H9 (cell line): ENCODE measurements around the gene HSP90B1. TPM values are rescaled to one million over a fixed set of nuclear protein-coding genes. Genes with fewer than 3 reads are reported as not detected.

Source experiments
- DNase-seq: peaks from one replicate; pipeline ENCODE4 v3.0.0-alpha.2; 2017
- H2AFZ ChIP-seq: one replicate; pipeline ENCODE4 v1.6.1; 2013; ENCODE audit warnings: mild to moderate bottlenecking, low read length, control low read depth, moderate library complexity
- H2AK5ac ChIP-seq: 2 replicates; pipeline ENCODE4 v1.6.1; 2013; ENCODE audit warnings: low read length, control low read depth, mixed read lengths; ENCODE audit not compliant: insufficient read length
- H2BK120ac ChIP-seq: one replicate; pipeline ENCODE4 v1.6.1; 2013; ENCODE audit warnings: low read depth, mild to moderate bottlenecking, low read length, control low read depth, inconsistent platforms; ENCODE audit not compliant: poor library complexity, severe bottlenecking
- H2BK12ac ChIP-seq: 2 replicates; pipeline ENCODE4 v1.6.1; 2013; ENCODE audit warnings: low read length, control low read depth, mixed read lengths, low read depth; ENCODE audit not compliant: insufficient read length
- H2BK15ac ChIP-seq: 2 replicates; pipeline ENCODE4 v1.6.1; 2013; ENCODE audit warnings: low read depth, low read length, control low read depth
- H2BK20ac ChIP-seq: one replicate; pipeline ENCODE4 v1.6.1; 2013; ENCODE audit warnings: low read depth, mild to moderate bottlenecking, low read length, control low read depth, inconsistent platforms; ENCODE audit not compliant: poor library complexity, severe bottlenecking
- H2BK5ac ChIP-seq: 2 replicates; pipeline ENCODE4 v1.6.1; 2013; ENCODE audit warnings: low read length, control low read depth, mixed read lengths; ENCODE audit not compliant: insufficient read length
- H3K14ac ChIP-seq: 2 replicates; pipeline ENCODE4 v1.6.1; 2013; ENCODE audit warnings: low read length, control low read depth; ENCODE audit not compliant: insufficient read depth
- H3K18ac ChIP-seq: 2 replicates; pipeline ENCODE4 v1.6.1; 2013; ENCODE audit warnings: low read depth, mild to moderate bottlenecking, mixed read lengths, low read length, control low read depth; ENCODE audit not compliant: insufficient read length
- H3K23ac ChIP-seq: 2 replicates; pipeline ENCODE4 v1.6.1; 2013; ENCODE audit warnings: low read length, control low read depth, mixed read lengths, low read depth; ENCODE audit not compliant: insufficient read length
- H3K23me2 ChIP-seq: 2 replicates; pipeline ENCODE4 v1.6.1; 2013; ENCODE audit warnings: low read depth, mild to moderate bottlenecking, mixed read lengths, low read length, control low read depth; ENCODE audit not compliant: insufficient read length, poor library complexity, severe bottlenecking
- H3K27ac ChIP-seq: 2 replicates; pipeline ENCODE4 v1.5.1; 2013; ENCODE audit warnings: low read length, control low read depth, mixed read lengths, low read depth; ENCODE audit not compliant: insufficient read length
- H3K27me3 ChIP-seq: 2 replicates; pipeline ENCODE4 v1.6.1; 2013; ENCODE audit warnings: low read length, control low read depth, inconsistent platforms; ENCODE audit not compliant: insufficient read depth
- H3K4ac ChIP-seq: 2 replicates; pipeline ENCODE4 v1.6.1; 2013; ENCODE audit warnings: low read depth, mild to moderate bottlenecking, control low read depth, inconsistent platforms, low read length, moderate library complexity
- H3K4me1 ChIP-seq: 2 replicates; pipeline ENCODE4 v1.6.1; 2013; ENCODE audit warnings: low read length, control low read depth, inconsistent platforms; ENCODE audit not compliant: insufficient read depth
- H3K4me2 ChIP-seq: 2 replicates; pipeline ENCODE4 v1.6.1; 2013; ENCODE audit warnings: low read length, control low read depth, mixed read lengths; ENCODE audit not compliant: insufficient read length, insufficient read depth
- H3K56ac ChIP-seq: 2 replicates; pipeline ENCODE4 v1.6.1; 2013; ENCODE audit warnings: low read depth, mild to moderate bottlenecking, mixed read lengths, low read length, control low read depth; ENCODE audit not compliant: insufficient read length
- H3K79me1 ChIP-seq: 2 replicates; pipeline ENCODE4 v1.6.1; 2013; ENCODE audit warnings: low read depth, mild to moderate bottlenecking, moderate library complexity, low read length, control low read depth, inconsistent platforms; ENCODE audit not compliant: insufficient read depth, poor library complexity, severe bottlenecking
- H3K79me2 ChIP-seq: 2 replicates; pipeline ENCODE4 v1.6.1; 2013; ENCODE audit warnings: low read length, control low read depth, inconsistent platforms; ENCODE audit not compliant: insufficient read depth
- H3K9ac ChIP-seq: 2 replicates; pipeline ENCODE4 v1.6.1; 2013; ENCODE audit warnings: low read length, control low read depth, mixed read lengths; ENCODE audit not compliant: insufficient read length; ENCODE audit errors: extremely low read depth
- H3K9me3 ChIP-seq: one replicate; pipeline ENCODE4 v1.6.1; 2013; ENCODE audit warnings: low read depth, low read length, inconsistent platforms; ENCODE audit not compliant: control insufficient read depth
- H3T11ph ChIP-seq: one replicate; pipeline ENCODE4 v1.6.1; 2013; ENCODE audit warnings: mild to moderate bottlenecking, low read length, control low read depth, inconsistent platforms
- H4K20me1 ChIP-seq: one replicate; pipeline ENCODE4 v1.6.1; 2013; ENCODE audit not compliant: control insufficient read depth, insufficient read length, insufficient read depth
- H4K5ac ChIP-seq: 2 replicates; pipeline ENCODE4 v1.6.1; 2013; ENCODE audit warnings: low read depth, mild to moderate bottlenecking, mixed read lengths, low read length, control low read depth; ENCODE audit not compliant: insufficient read length
- H4K8ac ChIP-seq: replicated peaks from 2 replicates; pipeline ENCODE4 v1.6.1; 2013; ENCODE audit warnings: low read length, control low read depth, mixed read lengths, low read depth; ENCODE audit not compliant: insufficient read length
- H4K91ac ChIP-seq: 2 replicates; pipeline ENCODE4 v1.6.1; 2013; ENCODE audit warnings: low read depth, mild to moderate bottlenecking, moderate library complexity, mixed read lengths, low read length, control low read depth; ENCODE audit not compliant: insufficient read length
- H3K27ac Mint-ChIP-seq, 3 experiments: 2 replicates in 2 of 3; 3 replicates in 1 of 3; pipeline ENCODE4 v1.8.0; 2020 to 2021; ENCODE audit warnings: mixed read lengths in 3 of 3, mild to moderate bottlenecking in 1 of 3, moderate library complexity in 1 of 3
- H3K27me3 Mint-ChIP-seq: 2 replicates; pipeline ENCODE4 v1.8.0; 2021; ENCODE audit warnings: low read depth, mild to moderate bottlenecking, moderate library complexity, mixed read lengths
- H3K36me3 Mint-ChIP-seq, 3 experiments: 2 replicates in 2 of 3; 3 replicates in 1 of 3; pipeline ENCODE4 v1.8.0; 2020 to 2021; ENCODE audit warnings: low read depth in 3 of 3, mixed read lengths in 3 of 3; ENCODE audit not compliant: insufficient read depth in 1 of 3
- H3K4me1 Mint-ChIP-seq, 2 experiments: 2 replicates each; pipeline ENCODE4 v1.8.0; 2020; ENCODE audit warnings: mixed read lengths in 2 of 2
- H3K4me3 Mint-ChIP-seq, 2 experiments: 2 replicates in 1 of 2; 3 replicates in 1 of 2; pipeline ENCODE4 v1.8.0; 2020 to 2021; ENCODE audit warnings: mild to moderate bottlenecking in 2 of 2, mixed read lengths in 2 of 2, moderate library complexity in 1 of 2
- H3K9me3 Mint-ChIP-seq, 2 experiments: 2 replicates in 1 of 2; 3 replicates in 1 of 2; pipeline ENCODE4 v1.8.0; 2020; ENCODE audit warnings: mild to moderate bottlenecking in 2 of 2, mixed read lengths in 2 of 2, moderate library complexity in 1 of 2
- WGBS: extraction: QIAGEN DNeasy Blood & Tissue Kit; methylation state at CpG from one replicate; pipeline ENCODE4 v1.1.7; 2013; ENCODE audit warnings: missing lambda C conversion rate, low lambda C conversion rate, mixed read lengths; ENCODE audit not compliant: insufficient read length; ENCODE audit errors: extremely low coverage; 5-methylcytosine and 5-hydroxymethylcytosine counted together
- total RNA-seq: library from RNA; stranded (reverse); gene quantifications from 2 replicates; pipeline ENCODE4 v1.2.1, GENCODE V29; 2021
- TF ChIP-seq, protein P1 (sequence below): fragments of 200-600 bp; sonication (generic); conservative IDR thresholded peaks from 3 replicates; pipeline ENCODE4 v1.8.0; 2021; ENCODE audit warnings: antibody characterized with exemption, mild to moderate bottlenecking

HSP90B1 gene
- total RNA-seq, 1 experiment from 2014 or later, result 737 TPM

DNA sequence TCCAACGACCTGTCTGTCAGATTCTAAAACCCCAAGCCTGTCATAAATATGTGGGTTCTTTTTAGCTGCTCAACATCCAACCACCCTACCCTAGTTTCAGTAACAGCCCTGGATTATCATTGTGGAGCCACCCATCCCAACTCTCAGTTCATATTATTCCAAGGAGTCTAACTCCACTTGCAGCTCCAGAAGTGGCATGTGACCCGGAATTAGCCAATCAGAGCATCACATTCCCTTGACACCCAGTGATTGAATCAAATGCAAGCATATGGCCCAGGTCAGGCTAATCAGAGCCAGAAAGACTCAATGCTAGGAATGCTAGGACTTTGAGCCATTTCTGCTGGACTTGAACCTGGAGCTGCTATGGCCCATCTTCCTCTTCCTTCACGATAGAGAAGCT is 17.1 kb upstream of the HSP90B1 start:
- Histone ChIP-seq H2AFZ (no peak overlapping the region), H3K79me2 (no peaks in the 10 kb centered on the region), H2AK5ac (no peak overlapping the region), H3K9me3 (no peaks in the 10 kb centered on the region), H3K18ac (no peak overlapping the region), H3K4me1 (peaks cover 4% of the 10 kb centered on the region; the same call in 1 of the 2 replicates), H4K91ac (no peak overlapping the region), H2BK120ac (no peak overlapping the region), H3K4me2 (no peak overlapping the region), H3K27me3 (no peaks in the 10 kb centered on the region), H4K8ac (no peak overlapping the region), H3K23me2 (no peaks in the 10 kb centered on the region), H3K56ac (no peak overlapping the region), H3K4ac (no peak overlapping the region), H4K20me1 (no peaks in the 10 kb centered on the region), H3K23ac (no peak overlapping the region), H3T11ph (no peak overlapping the region), H2BK20ac (no peak overlapping the region), H3K79me1 (no peaks in the 10 kb centered on the region), H2BK15ac (no peak overlapping the region), H2BK5ac (no peak overlapping the region), H3K9ac (no peak overlapping the region), H3K14ac (no peak overlapping the region), H2BK12ac (no peak overlapping the region), H3K27ac (no peak overlapping the region), H4K5ac (no peak overlapping the region)
- no peak for DNase-seq
- peaks cover 5 to 11% of the 10 kb centered on the region in 2 experiments; a peak in 3 of 4 replicates for H3K4me1 Mint-ChIP-seq
- TF ChIP-seq, protein P1, sequence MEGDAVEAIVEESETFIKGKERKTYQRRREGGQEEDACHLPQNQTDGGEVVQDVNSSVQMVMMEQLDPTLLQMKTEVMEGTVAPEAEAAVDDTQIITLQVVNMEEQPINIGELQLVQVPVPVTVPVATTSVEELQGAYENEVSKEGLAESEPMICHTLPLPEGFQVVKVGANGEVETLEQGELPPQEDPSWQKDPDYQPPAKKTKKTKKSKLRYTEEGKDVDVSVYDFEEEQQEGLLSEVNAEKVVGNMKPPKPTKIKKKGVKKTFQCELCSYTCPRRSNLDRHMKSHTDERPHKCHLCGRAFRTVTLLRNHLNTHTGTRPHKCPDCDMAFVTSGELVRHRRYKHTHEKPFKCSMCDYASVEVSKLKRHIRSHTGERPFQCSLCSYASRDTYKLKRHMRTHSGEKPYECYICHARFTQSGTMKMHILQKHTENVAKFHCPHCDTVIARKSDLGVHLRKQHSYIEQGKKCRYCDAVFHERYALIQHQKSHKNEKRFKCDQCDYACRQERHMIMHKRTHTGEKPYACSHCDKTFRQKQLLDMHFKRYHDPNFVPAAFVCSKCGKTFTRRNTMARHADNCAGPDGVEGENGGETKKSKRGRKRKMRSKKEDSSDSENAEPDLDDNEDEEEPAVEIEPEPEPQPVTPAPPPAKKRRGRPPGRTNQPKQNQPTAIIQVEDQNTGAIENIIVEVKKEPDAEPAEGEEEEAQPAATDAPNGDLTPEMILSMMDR, result no peak
- H3K27me3 Mint-ChIP-seq, result peaks cover 3% of the 10 kb centered on the region
- no peak overlapping the region for H3K4me3 Mint-ChIP-seq
- H3K27ac Mint-ChIP-seq, result no peak overlapping the region
- peaks cover 0 to 5% (median 4%) of the 10 kb centered on the region in 3 experiments; a peak in 5 of 7 replicates for H3K36me3 Mint-ChIP-seq
- no CpG with 5 or more reads among the region's 3 CpGs for WGBS
- H3K9me3 Mint-ChIP-seq, result peaks cover 9 to 10% of the 10 kb centered on the region in 2 experiments
